GM12891 (cell line): ENCODE measurements around the gene RAB38.

Experiments
- POLR2A ChIP-seq: IDR thresholded peaks from 2 replicates; pipeline ENCODE4 v1.6.1; 2011; ENCODE audit warnings: low read depth, low read length, control low read depth
- POLR2AphosphoS5 ChIP-seq: IDR thresholded peaks from 2 replicates; pipeline ENCODE4 v1.6.1; 2011; ENCODE audit warnings: low read depth, low read length, control low read depth
- SPI1 ChIP-seq: IDR thresholded peaks from 2 replicates; pipeline ENCODE4 v1.6.1; 2011; ENCODE audit warnings: low read depth, low read length, control low read depth
- TAF1 ChIP-seq: IDR thresholded peaks from 2 replicates; pipeline ENCODE4 v1.6.1; 2011; ENCODE audit warnings: low read depth, low read length, control low read depth

DNA sequence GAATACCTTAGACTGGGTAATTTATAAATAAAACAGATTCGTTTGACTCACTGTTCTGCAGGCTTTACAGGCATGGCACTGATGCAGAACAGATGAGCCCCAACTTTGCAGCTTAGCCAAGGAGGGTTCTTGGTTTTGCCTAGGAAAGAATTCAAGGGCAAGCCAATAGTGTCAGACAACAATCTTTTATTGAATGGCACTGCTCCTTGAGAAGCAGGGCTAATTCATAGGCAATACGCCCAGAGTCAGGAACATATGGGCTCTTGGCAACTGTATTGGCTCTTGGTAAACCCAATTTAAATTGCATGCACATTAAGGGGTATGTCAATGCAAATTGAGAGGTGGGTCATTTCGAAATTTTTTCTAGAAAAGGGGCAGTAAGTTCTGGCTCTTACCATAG is 87.9 kb downstream of the RAB38 start:
- TF ChIP-seq POLR2AphosphoS5 (no peak), POLR2A (no peak), TAF1 (no peak), SPI1 (no peak)
